ENCODE data around the gene ENPP1.
"Not testable (repeated sequence)": the region's sequence is repeated elsewhere in the genome, so short reads cannot be mapped to it uniquely, and the experiment has no call there.

The ENPP1 gene

DNA sequence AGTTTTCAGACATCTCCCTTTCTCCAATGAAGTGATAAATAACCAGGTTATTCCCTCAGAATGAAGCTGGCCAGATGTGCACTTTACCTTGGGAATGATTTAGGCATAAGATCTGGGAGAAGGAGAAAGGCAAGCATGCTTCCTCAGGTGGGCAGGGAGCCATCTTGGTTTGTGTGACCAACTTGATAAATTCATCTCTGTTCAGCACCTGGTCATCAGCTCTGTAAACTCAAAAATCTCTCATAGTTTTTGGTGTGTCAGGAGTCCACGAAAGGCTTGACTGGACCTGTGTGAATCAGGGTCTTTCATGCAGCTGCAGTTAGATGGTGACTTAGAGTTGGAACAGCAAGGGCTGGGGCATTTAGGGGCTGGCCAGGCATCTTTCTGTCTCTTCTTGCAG is 24.5 kb downstream of the ENPP1 start:
- no peak for DNase-seq

DNA sequence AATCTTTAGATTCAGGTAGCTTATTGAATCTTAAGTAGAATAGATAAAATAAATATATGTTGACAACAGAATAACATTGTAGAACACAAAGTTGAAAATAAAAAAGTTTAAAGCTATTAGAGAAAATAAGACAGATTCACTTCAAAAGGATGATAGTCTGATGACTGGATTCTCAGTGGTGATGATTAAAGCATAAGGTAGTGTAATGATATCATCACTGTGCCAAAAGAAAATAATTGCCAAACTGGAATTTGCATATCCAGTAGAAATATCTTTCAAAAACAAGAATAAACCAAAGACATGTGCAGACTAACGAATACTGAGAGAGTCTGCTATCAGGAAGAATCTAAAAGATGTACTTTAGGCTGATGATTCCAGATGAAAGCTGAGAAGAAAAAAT is 30.2 kb downstream of the ENPP1 start:
- no peak for DNase-seq

DNA sequence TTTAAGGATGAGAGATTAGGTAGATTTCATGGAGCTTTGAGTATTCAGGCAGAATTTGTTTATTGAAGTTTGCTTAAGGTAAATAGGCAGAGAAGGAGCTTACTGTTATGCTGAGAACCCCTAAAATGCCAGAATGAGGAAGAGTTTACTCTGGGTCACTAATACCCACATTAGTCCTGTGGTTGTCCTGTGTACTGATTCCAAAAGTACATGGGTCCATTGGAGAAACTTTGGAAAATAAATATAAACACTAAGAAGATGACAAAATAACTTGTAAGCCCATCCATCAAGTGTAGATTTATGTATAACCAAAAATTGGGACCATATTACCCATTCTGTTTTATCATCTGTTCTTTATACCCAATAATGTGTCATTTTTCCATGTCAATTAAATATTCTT is 31.6 kb downstream of the ENPP1 start:
- DNase-seq, result no peak

DNA sequence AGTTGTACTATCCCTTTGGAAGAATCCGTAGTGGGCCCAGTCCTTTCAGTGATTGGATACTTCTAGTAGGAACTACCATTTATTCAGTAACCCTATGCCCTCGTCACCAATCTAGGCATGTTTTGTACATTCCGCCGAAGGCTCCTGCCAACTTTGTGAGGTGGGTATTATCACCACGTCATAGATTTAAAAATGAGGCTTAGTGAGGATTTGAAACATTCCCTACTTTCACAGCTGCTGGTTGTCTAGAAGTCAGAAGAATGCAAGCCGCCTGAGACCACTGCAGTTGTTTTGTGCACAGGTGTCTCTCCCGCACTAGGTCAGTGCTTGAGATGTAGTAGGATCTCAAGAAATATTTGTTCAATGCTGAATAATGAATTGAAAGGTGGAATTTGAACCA is 32.6 kb downstream of the ENPP1 start:
- DNase-seq, result no peak

DNA sequence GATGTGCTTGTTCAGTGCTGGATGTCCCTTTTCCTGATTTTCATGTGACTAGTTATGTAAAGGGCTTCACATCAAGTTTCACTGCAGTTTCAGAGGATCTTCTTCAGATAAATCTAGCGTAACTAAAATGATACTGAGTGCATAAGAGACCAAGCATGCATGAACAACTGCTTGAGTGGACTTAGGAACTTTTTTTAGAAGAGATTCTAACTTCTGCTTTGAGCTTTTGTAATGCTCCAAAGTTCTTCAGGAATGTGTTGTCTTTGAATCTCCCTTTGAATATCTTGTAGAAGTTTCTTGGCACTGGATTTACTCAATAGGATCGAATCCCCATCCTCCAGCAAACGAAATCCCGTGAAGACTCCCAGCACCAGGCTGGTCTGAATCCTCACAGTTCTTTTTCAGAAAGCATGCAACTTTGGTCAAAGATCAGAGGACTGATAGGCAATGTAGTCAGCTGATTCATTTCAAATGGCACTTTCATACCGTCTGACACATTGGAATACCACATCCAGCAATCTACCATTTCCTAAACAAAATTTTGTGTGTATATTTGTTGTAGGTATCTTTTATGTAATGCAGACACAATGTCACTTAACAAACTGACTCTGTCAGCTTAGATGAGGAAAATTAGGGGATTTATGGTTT is 33.2 kb downstream of the ENPP1 start:
- no peak for DNase-seq

DNA sequence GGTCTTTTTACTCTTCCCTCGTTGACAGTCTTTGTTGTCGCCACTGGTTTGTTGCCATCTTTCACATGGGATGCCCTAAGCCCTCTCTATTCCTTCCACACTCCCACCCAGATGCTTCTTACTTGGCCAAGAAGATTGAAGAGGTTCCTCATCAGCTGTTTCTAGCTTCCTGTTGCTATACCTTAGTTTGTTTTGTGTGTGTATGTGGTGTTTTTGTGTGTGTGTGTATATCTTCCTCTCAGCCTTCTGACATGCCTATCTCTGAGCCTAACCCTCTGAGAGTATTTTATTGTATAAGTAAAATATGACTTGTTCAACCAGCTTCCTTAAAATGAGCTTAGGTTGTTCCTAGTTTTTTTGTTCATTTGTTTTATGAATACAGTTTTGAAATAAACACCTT is 35.9 kb downstream of the ENPP1 start:
- no peak for DNase-seq

DNA sequence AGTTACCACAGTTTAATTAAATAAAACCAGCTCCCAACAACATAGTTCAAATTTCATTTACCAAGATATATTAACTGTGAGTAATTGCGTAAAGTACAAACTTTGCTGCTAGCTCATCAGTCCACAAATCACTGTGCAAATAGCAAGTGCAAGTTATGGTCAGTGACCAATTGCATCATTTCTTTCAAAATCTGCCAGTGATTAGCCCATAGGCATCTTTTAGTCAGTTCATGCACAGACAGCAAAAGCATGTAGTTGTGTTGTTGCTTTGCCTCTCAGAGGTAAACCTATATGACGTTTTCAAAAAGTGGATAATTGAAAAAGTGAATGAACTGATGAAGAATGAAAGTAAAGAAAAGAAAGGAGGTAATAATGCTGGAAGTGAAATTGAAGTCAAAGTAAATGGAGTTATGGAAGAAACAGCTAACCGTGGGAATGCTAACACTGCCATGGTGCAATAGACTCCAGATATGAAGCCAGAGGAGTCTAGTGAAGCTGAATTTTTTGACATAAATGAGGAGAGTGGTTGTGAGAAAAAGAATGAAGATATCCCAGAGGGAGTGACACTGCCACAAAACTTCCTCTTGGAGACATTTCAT is 36.5 kb downstream of the ENPP1 start:
- DNase-seq, result no peak

DNA sequence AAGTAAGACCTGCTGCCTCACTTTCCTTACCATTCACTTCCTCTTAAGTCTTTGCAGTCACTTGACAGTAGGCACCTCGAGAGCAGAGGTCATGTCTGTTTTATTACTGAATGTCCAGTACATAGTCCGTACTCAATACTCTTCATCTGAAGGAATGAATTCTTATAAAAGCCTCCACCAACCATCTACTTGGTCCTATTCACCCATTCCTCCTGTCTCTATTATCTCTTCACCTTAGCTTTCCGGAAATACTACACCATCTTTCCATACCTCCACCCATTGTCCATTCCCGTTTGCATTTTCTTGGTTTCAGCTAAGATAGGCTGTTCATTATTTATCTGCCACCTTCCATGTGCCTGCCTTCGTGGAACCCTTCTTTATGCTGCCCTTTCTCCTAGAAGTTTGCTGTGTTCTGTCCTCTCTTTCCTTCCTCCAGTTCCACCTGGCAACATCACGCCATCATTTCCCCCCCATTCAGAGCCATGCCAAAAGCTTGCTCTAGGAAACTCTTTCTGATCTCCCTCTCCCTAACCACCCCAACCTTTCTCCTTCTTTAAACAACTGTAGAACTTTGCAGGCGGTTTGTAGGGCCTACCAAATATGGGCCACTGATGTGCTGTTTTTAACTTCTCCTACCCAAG is 38.3 kb downstream of the ENPP1 start:
- DNase-seq, result no peak

DNA sequence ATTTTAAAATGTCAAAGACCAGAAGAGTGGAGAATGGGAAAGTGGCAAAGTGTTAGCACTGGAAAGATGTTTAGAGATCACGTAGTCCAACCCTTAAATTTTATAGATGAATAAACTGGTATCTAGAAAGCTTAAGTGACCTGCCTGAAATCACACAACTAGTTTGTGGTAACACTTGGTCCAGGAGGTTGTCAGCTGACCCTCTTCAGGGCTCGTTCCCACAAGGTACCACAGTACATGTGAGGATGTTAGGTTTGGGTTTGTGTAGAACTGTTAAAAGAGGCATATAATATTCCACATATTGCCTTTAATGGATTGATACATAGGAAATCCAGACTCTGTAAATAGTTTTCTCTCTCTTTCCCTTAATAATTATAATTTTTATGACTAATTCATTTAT is 39.1 kb downstream of the ENPP1 start:
- no peak for DNase-seq

DNA sequence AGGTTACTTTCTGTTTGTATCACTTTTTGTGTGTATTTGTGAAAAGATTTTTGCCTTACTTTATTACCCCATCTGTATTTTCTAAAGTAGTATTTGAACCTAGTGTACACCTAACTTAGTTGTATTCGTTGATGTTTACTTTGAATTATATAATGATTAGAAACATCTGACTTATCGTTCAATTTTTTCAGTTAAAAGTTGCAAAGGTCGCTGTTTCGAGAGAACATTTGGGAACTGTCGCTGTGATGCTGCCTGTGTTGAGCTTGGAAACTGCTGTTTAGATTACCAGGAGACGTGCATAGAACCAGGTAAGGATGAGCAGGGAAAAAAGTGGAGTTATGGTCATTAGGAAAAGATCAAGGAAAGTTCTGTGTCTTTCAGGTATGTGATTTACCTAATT is 42.0 kb downstream of the ENPP1 start:
- no peak for DNase-seq

DNA sequence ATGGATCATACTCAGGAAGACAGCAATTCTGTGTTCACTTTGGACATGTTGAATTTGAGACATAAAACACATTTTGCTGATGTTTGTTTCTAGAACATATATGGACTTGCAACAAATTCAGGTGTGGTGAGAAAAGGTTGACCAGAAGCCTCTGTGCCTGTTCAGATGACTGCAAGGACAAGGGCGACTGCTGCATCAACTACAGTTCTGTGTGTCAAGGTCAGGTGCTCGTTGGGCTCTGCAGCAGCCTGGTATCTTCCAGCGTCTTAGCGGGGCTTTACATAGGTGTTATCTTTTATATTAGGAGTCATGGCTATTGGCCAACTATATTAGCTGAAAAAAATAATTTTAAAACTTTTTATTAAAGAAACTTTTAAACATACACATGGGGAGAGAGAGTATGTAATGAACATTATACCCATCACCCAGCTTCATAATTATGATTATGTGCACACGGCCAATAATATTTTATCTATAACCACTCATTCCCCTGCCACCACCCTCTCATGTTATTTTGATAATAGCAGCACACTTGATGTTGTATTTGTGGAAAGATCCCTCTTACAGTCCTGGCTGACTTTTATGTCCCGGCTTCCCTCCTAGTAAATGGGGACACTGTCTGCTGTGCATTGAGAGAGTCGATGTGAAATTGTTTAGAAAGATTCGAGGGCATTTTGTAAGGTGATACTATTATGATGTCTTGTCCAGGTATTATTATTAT is 43.4 kb downstream of the ENPP1 start:
- DNase-seq, result no peak

DNA sequence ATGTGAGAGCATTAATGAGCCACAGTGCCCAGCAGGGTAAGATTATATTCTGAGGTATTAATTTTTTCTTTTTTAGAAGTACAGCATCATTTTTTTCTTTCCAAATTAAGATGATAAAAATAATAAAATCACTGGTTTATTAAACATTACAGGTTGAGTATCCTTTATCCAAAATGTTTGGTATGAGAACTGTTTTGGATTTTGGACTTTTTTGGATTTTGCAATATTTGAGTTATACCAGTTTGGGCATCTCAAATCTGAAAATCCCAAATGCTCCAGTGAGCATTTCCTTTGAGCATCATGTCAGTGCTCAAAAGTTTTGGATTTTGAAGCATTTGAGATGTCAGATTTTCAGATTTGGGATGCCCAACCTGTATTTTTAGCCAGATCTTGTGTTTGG is 44.4 kb downstream of the ENPP1 start:
- DNase-seq, result no peak

DNA sequence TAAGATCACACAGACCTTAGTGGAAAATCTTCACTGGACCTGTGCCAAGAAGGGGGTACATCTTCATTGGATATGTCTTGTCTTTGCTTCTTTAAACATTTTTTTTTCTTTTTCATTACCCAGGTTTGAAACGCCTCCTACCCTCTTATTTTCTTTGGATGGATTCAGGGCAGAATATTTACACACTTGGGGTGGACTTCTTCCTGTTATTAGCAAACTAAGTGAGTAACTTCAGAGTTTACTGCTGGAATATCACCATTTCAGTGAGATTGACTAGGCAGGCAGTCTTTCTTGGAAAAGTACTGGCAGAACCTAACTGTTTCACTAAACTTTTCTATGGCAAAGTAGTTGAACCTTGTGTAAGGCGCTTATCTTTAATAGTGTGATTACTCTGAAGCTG is 47.0 kb downstream of the ENPP1 start:
- DNase-seq, result no peak

DNA sequence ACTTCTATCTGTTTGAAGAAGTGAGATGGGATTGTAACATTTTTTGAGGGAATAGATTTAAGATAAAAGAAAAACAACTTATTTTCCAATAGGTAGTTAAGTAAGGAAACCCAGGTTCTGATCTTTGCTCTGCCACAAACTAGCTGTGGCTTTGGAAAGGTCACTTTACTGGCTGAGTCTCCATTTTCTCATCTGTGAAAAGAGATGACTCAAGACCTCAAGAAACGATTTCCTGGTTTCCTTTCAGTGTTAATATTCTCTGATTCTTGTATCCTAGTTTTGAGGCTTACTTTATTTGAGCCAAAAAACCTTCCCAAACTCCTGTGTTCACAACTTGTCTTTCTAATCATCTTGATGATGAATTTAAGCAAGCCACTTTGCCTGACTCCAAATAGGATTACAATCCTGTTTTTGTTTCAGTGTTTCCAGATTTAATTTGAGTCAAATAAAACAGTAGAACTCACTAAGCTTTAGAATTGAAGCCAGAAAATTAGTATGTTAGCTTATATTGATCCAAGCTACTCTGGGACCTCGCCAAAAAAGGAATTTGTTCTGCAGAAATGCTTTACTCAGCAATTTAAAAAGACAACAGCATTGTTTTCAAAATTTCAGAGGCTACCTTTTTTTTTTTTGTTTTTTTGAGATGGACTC is 51.1 kb downstream of the ENPP1 start:
- DNase-seq, result no peak

DNA sequence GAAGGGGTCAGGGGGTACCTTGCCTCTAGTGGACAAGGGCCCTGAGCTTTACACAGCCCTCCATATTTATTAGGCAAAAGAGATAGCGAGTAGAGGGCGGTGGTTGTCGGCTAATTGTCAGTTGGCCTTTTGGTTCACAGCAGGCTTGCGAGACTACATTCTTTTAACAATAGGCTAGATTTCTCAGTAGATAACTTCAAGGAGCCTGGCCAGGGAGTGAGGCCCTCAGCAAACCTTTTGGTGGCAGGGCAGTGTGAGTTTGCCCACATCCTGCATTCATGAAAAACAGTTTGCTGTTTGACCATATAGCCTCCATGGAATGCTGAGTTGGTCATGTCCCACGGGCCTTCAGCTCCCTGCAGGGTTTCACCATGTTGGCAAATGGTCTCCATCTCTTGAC is 51.8 kb downstream of the ENPP1 start:
- not testable (repeated sequence) for DNase-seq

DNA sequence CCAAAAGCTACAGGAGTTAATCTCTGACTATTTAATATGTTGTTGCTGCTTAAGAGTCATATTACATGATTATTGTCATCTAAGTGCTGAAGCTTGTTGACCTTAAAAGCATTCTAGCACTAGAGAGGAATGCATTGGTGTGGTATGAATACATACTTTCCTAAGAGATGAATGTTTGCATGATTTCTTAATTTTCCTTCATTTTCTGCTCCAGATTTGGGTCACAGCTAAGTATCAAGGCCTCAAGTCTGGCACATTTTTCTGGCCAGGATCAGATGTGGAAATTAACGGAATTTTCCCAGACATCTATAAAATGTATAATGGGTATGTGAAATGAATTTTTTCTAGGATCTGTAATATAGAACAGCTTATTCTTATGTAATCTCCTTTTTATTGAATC is 53.6 kb downstream of the ENPP1 start:
- DNase-seq, result no peak

DNA sequence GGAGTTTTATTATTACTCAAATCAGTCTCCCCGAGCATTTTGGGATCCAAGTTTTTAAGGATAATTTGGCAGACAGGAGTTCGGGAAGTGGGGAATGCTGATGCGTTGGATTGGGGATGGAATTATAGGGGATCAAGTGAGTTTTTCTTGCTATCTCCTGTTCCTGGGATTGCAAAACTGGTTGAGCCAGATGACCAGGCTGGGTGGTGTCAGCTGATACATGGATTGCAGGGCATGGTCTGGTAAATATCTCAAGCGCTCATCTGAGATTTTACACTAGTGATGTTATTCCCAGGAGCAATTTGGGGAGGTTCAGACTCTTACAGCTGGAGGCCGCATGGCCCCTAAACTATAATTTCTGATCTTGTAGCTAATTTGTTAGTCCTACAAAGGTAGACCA is 54.7 kb downstream of the ENPP1 start:
- DNase-seq, result no peak

DNA sequence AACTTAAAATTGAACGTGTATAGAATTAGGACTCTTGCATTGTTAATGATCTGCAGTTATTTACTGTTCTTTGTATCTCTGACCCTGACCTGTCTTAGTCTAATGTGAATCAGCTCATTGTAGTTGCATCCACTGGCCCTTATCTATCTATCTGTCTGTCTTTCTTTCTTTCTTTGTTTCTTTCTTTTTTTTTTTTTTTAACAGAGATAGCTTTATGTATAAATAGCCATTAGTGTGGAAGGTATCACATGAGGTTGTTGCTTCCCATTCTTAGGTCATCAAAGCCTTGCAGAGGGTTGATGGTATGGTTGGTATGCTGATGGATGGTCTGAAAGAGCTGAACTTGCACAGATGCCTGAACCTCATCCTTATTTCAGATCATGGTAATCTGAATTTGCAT is 59.9 kb downstream of the ENPP1 start:
- DNase-seq, result no peak

DNA sequence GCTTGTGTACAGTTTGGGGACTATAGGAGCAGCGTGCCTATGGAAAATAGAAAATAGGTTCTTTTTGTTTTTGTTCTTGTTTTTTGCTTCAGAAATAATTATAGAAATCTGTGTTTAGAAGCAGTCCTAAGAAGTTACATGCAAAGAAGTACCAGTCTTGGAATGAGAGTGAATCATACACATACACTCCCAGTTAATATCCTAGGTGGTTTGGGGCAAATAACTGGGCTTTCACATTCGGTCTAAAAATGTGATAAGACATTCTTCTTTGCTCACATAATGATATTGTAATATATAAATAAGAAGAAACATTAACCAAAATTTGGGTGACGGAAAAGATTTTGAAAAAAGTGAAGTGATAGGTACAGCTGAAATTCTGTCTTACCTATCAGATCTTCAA is 61.0 kb downstream of the ENPP1 start:
- DNase-seq, result no peak

DNA sequence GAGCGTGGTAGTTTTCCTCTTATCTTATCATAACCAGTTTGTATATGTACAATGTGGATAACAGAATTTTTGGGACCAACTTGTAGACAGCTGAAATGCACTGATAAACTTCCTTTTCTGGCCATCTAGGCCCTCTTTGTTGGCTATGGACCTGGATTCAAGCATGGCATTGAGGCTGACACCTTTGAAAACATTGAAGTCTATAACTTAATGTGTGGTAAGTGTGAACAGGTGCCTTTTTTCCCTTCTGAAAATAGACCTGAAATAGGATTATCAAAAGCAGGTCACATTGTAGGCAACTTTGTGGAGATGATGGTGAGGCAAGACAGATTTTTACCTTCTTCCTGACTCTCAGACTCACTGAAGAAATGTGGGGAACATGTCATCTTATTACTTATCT is 67.8 kb downstream of the ENPP1 start:
- DNase-seq, result no peak

DNA sequence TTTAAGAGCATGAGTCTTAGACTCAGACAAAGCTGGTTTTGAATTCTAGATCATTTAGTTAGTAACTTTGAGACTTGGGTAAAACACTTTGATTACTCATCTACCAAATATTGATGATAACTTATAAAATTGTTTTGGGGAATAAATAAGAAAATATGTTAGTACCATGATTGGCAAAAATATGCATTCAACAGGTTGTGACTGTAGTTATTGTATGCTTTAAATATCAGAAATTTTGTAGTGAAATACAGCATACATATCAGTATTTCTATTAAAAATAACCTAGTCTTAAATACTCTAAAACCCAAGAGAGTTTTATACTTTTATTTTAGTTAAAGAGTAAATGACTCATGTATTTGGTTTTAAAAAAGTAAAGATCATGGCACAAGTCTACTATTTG is 68.7 kb downstream of the ENPP1 start:
- DNase-seq, result no peak

DNA sequence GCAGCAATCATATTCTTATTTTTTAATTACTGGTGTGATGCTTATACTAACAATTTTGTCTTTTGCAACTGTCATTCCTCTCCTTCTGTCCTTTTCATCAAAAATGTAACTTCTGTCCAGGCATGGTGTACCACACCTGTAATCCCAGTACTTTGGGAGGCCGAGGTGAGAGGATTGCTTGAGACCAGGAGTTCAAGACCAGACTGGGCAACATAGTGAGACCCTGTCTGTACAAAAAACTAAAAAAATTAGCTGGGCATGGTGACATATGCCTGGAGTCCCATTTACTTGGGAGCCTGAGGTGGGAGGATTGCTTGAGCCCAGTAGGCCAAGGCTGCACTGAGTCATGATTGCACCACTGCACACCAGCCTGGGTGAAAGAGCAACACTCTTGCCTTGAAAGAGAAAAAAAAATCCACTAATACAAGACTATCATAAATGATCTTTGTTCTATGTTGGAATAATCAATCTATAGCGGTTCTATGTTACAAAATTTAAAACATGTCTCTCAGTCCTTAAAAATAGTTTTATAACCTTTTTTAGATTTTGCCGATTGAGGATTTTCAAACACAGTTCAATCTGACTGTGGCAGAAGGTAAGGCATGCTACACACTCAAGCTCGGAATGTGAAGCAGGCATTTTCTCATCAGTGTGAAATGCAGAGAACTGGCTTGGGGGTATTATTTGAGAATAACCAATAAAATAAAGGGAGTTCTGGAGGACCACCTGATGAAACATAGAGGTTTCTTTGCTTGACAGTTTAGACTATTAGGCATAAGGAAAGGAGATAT is 70.4 kb downstream of the ENPP1 start:
- no peak for DNase-seq

DNA sequence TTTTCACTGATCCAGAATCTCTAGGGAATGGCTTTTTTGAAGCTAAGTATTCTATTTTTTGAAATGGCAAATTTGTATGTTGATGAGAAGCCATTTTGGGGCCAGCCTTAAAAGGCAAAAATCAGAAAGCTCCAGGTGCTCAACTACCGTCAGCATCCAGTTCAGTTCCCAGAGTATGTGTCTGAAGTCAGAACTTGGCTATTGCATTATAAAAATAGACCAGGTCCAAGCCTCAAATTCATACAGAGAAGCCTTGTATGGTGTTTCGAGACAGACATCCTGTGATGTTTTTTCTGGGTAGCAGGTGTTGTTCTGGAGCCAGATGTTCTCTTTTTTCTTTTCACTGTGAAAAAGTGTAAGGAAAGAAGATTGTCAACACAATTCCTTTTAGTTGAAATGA is 75.2 kb downstream of the ENPP1 start:
- no peak for DNase-seq

Data from NCI-H187 treated with DMSO at 0.1 percent for 48 hours (cell line).